Measurements from ENCODE around the gene MPDZ. TPM values are rescaled to one million over a fixed set of nuclear protein-coding genes. Genes with fewer than 3 reads are reported as not detected.

MPDZ gene
- total RNA-seq, 4 donors from 2014 or later = 53.7 to 83.5 (median 62.8) TPM

DNA sequence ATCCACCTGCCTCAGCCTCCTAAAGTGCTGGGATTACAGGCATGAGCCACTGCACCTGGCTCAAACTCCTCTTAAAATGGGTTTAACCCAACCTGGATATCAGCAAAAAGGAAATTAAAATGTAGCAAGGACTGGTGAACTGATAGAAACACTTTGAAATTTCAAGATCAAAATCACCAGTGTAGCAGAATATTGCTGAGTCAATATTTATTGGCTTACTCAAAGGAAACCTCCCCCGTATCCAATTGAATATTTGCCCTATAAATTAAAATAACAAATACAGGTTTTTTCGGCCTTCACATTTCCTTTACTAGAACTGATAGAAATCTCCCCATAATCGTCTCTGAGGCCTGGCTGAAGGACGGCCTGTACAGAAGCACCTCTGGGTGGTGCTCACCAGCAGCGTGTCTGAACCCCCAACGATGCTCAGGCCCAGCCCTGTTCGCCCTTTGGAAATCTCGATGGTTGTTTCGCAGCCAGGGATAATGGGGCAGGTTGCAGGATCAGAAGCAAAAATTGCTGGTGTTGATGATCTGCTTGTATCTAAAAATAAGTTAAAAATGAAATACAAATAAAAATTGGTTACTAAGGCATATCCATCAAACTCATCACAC, 156.6 kb downstream of the MPDZ start:
- TF ChIP-seq CTCF (IDR thresholded peaks at IDR 0.05) (no peak), POLR2A (IDR thresholded peaks at IDR 0.05) (no peak), EP300 (IDR thresholded peaks at IDR 0.05) (no peak)
- H3K36me3 ChIP-seq = peaks cover 0 to 70% (median 0%) of the 10 kb centered on the region in 3 donors
- 91 to 96% methylated on average over 9 of the region's 9 CpGs for WGBS, 2 donors

DNA sequence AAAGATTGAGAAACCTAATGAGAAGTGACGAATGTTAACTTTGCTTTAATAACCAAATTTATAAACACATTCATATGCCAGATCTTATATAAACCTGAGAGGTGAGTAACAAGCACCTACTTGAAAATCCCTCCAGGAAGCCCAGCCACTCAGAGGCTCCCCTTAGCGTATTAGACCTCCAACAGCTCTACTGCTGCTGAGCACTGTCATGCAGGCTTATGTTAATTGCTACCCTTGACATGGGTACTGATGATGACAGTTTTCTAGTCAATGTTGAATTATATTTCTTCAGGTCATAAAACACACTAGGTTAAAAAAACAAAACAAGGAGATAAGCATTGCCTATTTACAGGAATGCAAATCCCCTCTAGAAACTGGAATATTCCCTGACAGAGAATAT, 161.2 kb downstream of the MPDZ start:
- DNase-seq (ENCODE audit: low spot score in 2 of 2) = no peak
- H3K27me3 ChIP-seq = no peaks in the 10 kb centered on the region
- no peak overlapping the region for H3K27ac ChIP-seq
- WGBS, 2 donors = 94 to 98% methylated on average over 2 of the region's 2 CpGs
- no peaks in the 10 kb centered on the region for H3K4me1 ChIP-seq
- H3K9me3 ChIP-seq = no peaks in the 10 kb centered on the region
- peaks cover 0 to 66% (median 0%) of the 10 kb centered on the region in 3 donors for H3K36me3 ChIP-seq
- H3K4me3 ChIP-seq = no peak overlapping the region
- no peak for TF ChIP-seq POLR2A (IDR thresholded peaks at IDR 0.05)
- TF ChIP-seq CTCF (IDR thresholded peaks at IDR 0.05) = no peak
- TF ChIP-seq EP300 (IDR thresholded peaks at IDR 0.05) = no peak

More for the DNA sequence above, 156.6 kb downstream of the MPDZ start:
- H3K4me1 ChIP-seq = no peaks in the 10 kb centered on the region
- H3K4me3 ChIP-seq = no peak overlapping the region
- no peaks in the 10 kb centered on the region for H3K27me3 ChIP-seq
- no peaks in the 10 kb centered on the region for H3K9me3 ChIP-seq
- no peak for DNase-seq (ENCODE audit: low spot score in 2 of 2)
- H3K27ac ChIP-seq = no peak overlapping the region

- no peak for DNase-seq (ENCODE audit: low spot score in 2 of 2)
- peaks cover 0 to 53% (median 0%) of the 10 kb centered on the region in 3 donors for H3K36me3 ChIP-seq
- H3K4me1 ChIP-seq = peaks cover 0 to 2% (median 0%) of the 10 kb centered on the region in 4 donors
- 73 to 82% methylated on average over 2 of the region's 2 CpGs for WGBS, 2 donors
- no peak overlapping the region for H3K4me3 ChIP-seq
- no peaks in the 10 kb centered on the region for H3K27me3 ChIP-seq
- H3K9me3 ChIP-seq = no peaks in the 10 kb centered on the region
- TF ChIP-seq CTCF (IDR thresholded peaks at IDR 0.05) (no peak), EP300 (IDR thresholded peaks at IDR 0.05) (no peak), POLR2A (IDR thresholded peaks at IDR 0.05) (no peak)
- no peak overlapping the region for H3K27ac ChIP-seq
Observed at GRCh38 chr9:13116292-13116691, 163.2 kb downstream of the MPDZ start.

DNA sequence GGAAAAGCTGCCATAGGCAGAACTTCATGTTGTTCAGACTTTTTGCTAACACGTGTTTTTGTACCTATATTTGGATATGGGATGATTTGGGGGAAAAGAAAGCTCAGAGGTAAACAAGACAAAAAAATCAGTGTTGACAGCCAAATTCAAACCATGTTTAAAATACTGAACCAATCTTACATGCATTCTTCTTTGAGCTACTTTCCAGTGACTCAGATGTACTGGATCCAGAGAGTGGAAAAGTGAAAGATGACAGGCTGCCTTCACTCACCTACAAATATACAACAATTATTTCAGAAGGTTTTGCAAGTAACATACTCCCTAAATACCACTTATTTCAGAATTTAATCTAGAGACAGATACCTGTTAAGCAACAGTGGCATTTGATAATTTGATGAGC, 165.7 kb downstream of the MPDZ start:
- Histone ChIP-seq H3K36me3 (peaks cover 0 to 45% (median 0%) of the 10 kb centered on the region in 3 donors), H3K4me1 (peaks cover 0 to 6% (median 0%) of the 10 kb centered on the region in 4 donors), H3K27ac (no peak overlapping the region), H3K27me3 (no peaks in the 10 kb centered on the region), H3K9me3 (no peaks in the 10 kb centered on the region), H3K4me3 (no peak overlapping the region)
- no peak for TF ChIP-seq POLR2A (IDR thresholded peaks at IDR 0.05)
- TF ChIP-seq EP300 (IDR thresholded peaks at IDR 0.05) = no peak
- no peak for TF ChIP-seq CTCF (IDR thresholded peaks at IDR 0.05)
- DNase-seq (ENCODE audit: low spot score in 2 of 2) = no peak
- WGBS, 2 donors = 70 to 72% methylated on average over 1 of the region's 1 CpG

DNA sequence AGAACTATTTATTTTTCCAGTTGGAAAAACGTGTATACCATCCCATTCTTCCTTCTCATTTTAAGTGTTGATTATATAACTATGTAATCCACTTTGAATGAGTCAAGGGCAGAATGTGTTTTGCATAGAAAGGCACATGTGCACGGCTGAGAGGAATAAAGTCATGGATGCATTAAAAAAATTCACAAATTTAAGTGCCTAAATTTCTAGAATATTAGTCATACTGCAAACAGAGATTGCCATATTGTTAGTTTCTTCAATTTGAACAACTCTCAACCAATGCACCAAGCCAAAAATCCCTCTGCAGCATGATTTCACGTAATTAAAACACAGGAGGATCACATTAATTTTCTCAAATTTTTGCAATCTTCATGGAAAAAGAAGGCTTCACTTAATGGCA, 166.3 kb downstream of the MPDZ start:
- Histone ChIP-seq H3K36me3 (peaks cover 0 to 44% (median 0%) of the 10 kb centered on the region in 3 donors), H3K9me3 (no peaks in the 10 kb centered on the region), H3K27me3 (no peaks in the 10 kb centered on the region), H3K4me3 (no peak overlapping the region), H3K4me1 (peaks cover 0 to 6% (median 0%) of the 10 kb centered on the region in 4 donors), H3K27ac (no peak overlapping the region)
- TF ChIP-seq CTCF (IDR thresholded peaks at IDR 0.05) = no peak
- TF ChIP-seq EP300 (IDR thresholded peaks at IDR 0.05) = no peak
- TF ChIP-seq POLR2A (IDR thresholded peaks at IDR 0.05) = no peak
- WGBS, 2 donors = 70 to 75% methylated on average over 3 of the region's 3 CpGs
- DNase-seq (ENCODE audit: low spot score in 2 of 2) = no peak
